KBM-7 (cell line): ENCODE data around the gene NRP2.

ENCODE experiments used
- DNase-seq: peaks from one replicate; pipeline ENCODE4 v3.0.0-alpha.2; 2015
- in situ Hi-C: fragments of 300-500 bp; cut with MboI; formaldehyde crosslinking; loops from 2 replicates; pipeline ENCODE4 v1.14.3; 2020; ENCODE audit warnings: low sequenced_read_pairs, low pct_unique_long_range_greater_than_20kb, mixed read lengths

The NRP2 gene

GRCh38 chr2:205814039-205814364 is 131.7 kb downstream of the NRP2 start:
- in situ Hi-C loops = no loop called here
- DNase-seq = no peak

GRCh38 chr2:205815673-205816072 is 133.4 kb downstream of the NRP2 start:
- in situ Hi-C loops = no loop called here
- DNase-seq = no peak

GRCh38 chr2:205816268-205816667 is 134.0 kb downstream of the NRP2 start:
- in situ Hi-C loops = no loop called here
- no peak for DNase-seq

GRCh38 chr2:205822579-205822978 is 140.3 kb downstream of the NRP2 start:
- no peak for DNase-seq

GRCh38 chr2:205827809-205828365 is 145.6 kb downstream of the NRP2 start:
- in situ Hi-C loops = no loop called here
- no peak for DNase-seq

More at GRCh38 chr2:205822579-205822978, 140.3 kb downstream of the NRP2 start:
- in situ Hi-C loops = no loop called here

- in situ Hi-C loops = no loop called here
Measured at GRCh38 chr2:205833864-205834263, 151.6 kb downstream of the NRP2 start.

GRCh38 chr2:205834796-205835195 is 152.5 kb downstream of the NRP2 start:
- in situ Hi-C loops = no loop called here
- DNase-seq = no peak

More at GRCh38 chr2:205833864-205834263, 151.6 kb downstream of the NRP2 start:
- no peak for DNase-seq

GRCh38 chr2:205835251-205835791 is 153.0 kb downstream of the NRP2 start:
- no peak for DNase-seq
- in situ Hi-C loops = no loop called here

- in situ Hi-C loops = no loop called here
- DNase-seq = no peak
Measured at GRCh38 chr2:205835923-205836322, 153.6 kb downstream of the NRP2 start.

- in situ Hi-C loops = no loop called here
- DNase-seq = no peak
Measured at GRCh38 chr2:205836477-205837221, 154.3 kb downstream of the NRP2 start.

GRCh38 chr2:205837663-205838062 is 155.4 kb downstream of the NRP2 start:
- no peak for DNase-seq
- in situ Hi-C loops = no loop called here

GRCh38 chr2:205845446-205845845 is 163.1 kb downstream of the NRP2 start:
- no peak for DNase-seq
- in situ Hi-C loops = no loop called here
